SK-N-SH (cell line): ENCODE measurements around the gene RUVBL2. TPM values are rescaled to one million over a fixed set of nuclear protein-coding genes. Genes with fewer than 3 reads are reported as not detected.

Experiments
- CTCF ChIA-PET: fragments of 300-600, 350-600 bp; formaldehyde crosslinking; extraction: SDS; loops from one replicate; lab custom pipeline; 2021; lab: Yijun Ruan, JAX
- POLR2A ChIA-PET: fragments of 350-600 bp; sonication (Branson Sonifier 250); formaldehyde crosslinking; extraction: SDS; loops from one replicate; lab custom pipeline; 2020; ENCODE audit warnings: antibody characterized with exemption, inconsistent platforms; lab: Yijun Ruan, JAX
- DNase-seq: peaks from one replicate; pipeline ENCODE4 v3.0.0; 2012
- H2AFZ ChIP-seq: fragments of 200-600 bp; sonication (generic); 2 replicates; pipeline ENCODE4 v1.8.1; 2016; ENCODE audit warnings: antibody characterized with exemption, mild to moderate bottlenecking, low read depth
- H3F3A ChIP-seq: fragments of 200-600 bp; sonication (generic); replicated peaks from 2 replicates; pipeline ENCODE3; 2016; ENCODE audit warnings: antibody characterized with exemption, mild to moderate bottlenecking; ENCODE audit not compliant: insufficient read depth
- H3K27ac ChIP-seq, 2 experiments: fragments of 200-500 bp in 1 of 2; fragments of 200-600 bp in 1 of 2; sonication (Bioruptor generic) in 1 of 2; sonication (generic), shearing (Covaris generic) in 1 of 2; 2 replicates each; pipeline versions ENCODE4 v1.5.1 to v1.6.1; 2014 to 2016; ENCODE audit warnings: low read depth in 2 of 2, inconsistent platforms in 1 of 2, low read length in 1 of 2, mild to moderate bottlenecking in 1 of 2, mixed read lengths in 1 of 2
- H3K27me3 ChIP-seq: fragments of 200-600 bp; sonication (generic), shearing (Covaris generic); 2 replicates; pipeline ENCODE4 v1.6.1; 2016; ENCODE audit warnings: mixed run types; ENCODE audit not compliant: insufficient read depth
- H3K36me3 ChIP-seq, 2 experiments: fragments of 200-500 bp in 1 of 2; fragments of 200-600 bp in 1 of 2; sonication (Bioruptor generic) in 1 of 2; sonication (generic) in 1 of 2; replicated peaks in 1 of 2; 2 replicates each; pipeline versions ENCODE3 to v1.5.1; 2014 to 2016; ENCODE audit warnings: low read length in 1 of 2, mild to moderate bottlenecking in 1 of 2; ENCODE audit not compliant: insufficient read depth in 2 of 2, control insufficient read depth in 1 of 2
- H3K4me1 ChIP-seq, 2 experiments: fragments of 200-500 bp in 1 of 2; fragments of 200-600 bp in 1 of 2; sonication (Bioruptor generic) in 1 of 2; sonication (generic), shearing (Covaris generic) in 1 of 2; 2 replicates each; pipeline versions ENCODE4 v1.5.1 to v1.6.1; 2014 to 2016; ENCODE audit warnings: low read depth in 1 of 2, low read length in 1 of 2, mixed run types in 1 of 2; ENCODE audit not compliant: insufficient read depth in 2 of 2, control insufficient read depth in 1 of 2
- H3K4me2 ChIP-seq: fragments of 200-600 bp; sonication (generic), shearing (Covaris generic); 2 replicates; pipeline ENCODE4 v1.6.1; 2017; ENCODE audit warnings: mixed run types
- H3K4me3 ChIP-seq, 2 experiments: fragments of 200-500 bp in 1 of 2; fragments of 200-600 bp in 1 of 2; sonication (Bioruptor generic) in 1 of 2; sonication (generic), shearing (Covaris generic) in 1 of 2; 2 replicates each; pipeline versions ENCODE4 v1.5.1 to v1.8.1; 2014 to 2016; ENCODE audit warnings: low read depth in 2 of 2, inconsistent platforms in 1 of 2, low read length in 1 of 2, mild to moderate bottlenecking in 1 of 2, mixed read lengths in 1 of 2, moderate library complexity in 1 of 2
- H3K79me2 ChIP-seq: fragments of 200-600 bp; sonication (generic); 2 replicates; pipeline ENCODE4 v1.8.1; 2017; ENCODE audit warnings: mild to moderate bottlenecking; ENCODE audit not compliant: insufficient read depth
- H3K9ac ChIP-seq: fragments of 200-600 bp; sonication (generic); 2 replicates; pipeline ENCODE4 v1.6.1; 2017; ENCODE audit warnings: mixed run types
- H3K9me2 ChIP-seq: fragments of 200-600 bp; sonication (generic); 2 replicates; pipeline ENCODE4 v1.6.1; 2017; ENCODE audit warnings: mixed run types
- H3K9me3 ChIP-seq: fragments of 200-600 bp; sonication (generic); 2 replicates; pipeline ENCODE4 v1.6.1; 2017; ENCODE audit warnings: mixed run types, mild to moderate bottlenecking, moderate library complexity
- H4K20me1 ChIP-seq: fragments of 200-600 bp; sonication (generic); 2 replicates; pipeline ENCODE4 v1.6.1; 2017; ENCODE audit warnings: mild to moderate bottlenecking, mixed run types; ENCODE audit not compliant: insufficient read depth
- CHD2 ChIP-seq: fragments of 150-350 bp; IDR thresholded peaks from 2 replicates; pipeline ENCODE4 v1.6.1; 2018; ENCODE audit warnings: low read length; ENCODE audit not compliant: partially characterized antibody
- ELF1 ChIP-seq: IDR thresholded peaks from 2 replicates; pipeline ENCODE4 v1.4.0; 2012
- EP300 ChIP-seq, 2 experiments: IDR thresholded peaks; 2 replicates each; pipeline versions ENCODE4 v1.4.0 to v1.6.1; 2012; ENCODE audit warnings: borderline replicate concordance in 1 of 2, low read depth in 1 of 2, low read length in 1 of 2
- EZH2phosphoT487 ChIP-seq: fragments of 200-600 bp; sonication (generic); IDR thresholded peaks from 2 replicates; pipeline ENCODE4 v1.6.1; 2017; ENCODE audit warnings: low read depth, mixed run types, mild to moderate bottlenecking, antibody characterized with exemption, moderate library complexity, borderline replicate concordance
- FOSL2 ChIP-seq: IDR thresholded peaks from 2 replicates; pipeline ENCODE4 v1.4.0; 2012; ENCODE audit warnings: low read depth, mild to moderate bottlenecking, moderate library complexity, borderline replicate concordance
- GABPA ChIP-seq: IDR thresholded peaks from 2 replicates; pipeline ENCODE4 v1.4.0; 2012; ENCODE audit warnings: low read depth, mild to moderate bottlenecking
- GATA2 ChIP-seq: sonication (generic); formaldehyde crosslinking; IDR thresholded peaks from 2 replicates; pipeline ENCODE4 v1.5.0; 2020; ENCODE audit warnings: mild to moderate bottlenecking, missing genetic modification reagents
- MEF2A ChIP-seq: IDR thresholded peaks from 2 replicates; pipeline ENCODE4 v1.4.0; 2012; ENCODE audit warnings: low read depth, borderline replicate concordance
- MXI1 ChIP-seq: IDR thresholded peaks from 2 replicates; pipeline ENCODE4 v1.6.1; 2012; ENCODE audit warnings: mild to moderate bottlenecking, low read depth, low read length, improper control_type of control experiment
- POLR2AphosphoS5 ChIP-seq: IDR thresholded peaks from 2 replicates; pipeline ENCODE4 v1.6.1; 2012; ENCODE audit warnings: low read depth, low read length
- RAD21 ChIP-seq: IDR thresholded peaks from 2 replicates; pipeline ENCODE4 v1.6.1; 2012; ENCODE audit warnings: mild to moderate bottlenecking, low read length
- RCOR1 ChIP-seq: fragments of 150-350 bp; IDR thresholded peaks from 2 replicates; pipeline ENCODE4 v1.6.1; 2017; ENCODE audit warnings: antibody characterized with exemption, low read length
- RFX5 ChIP-seq: IDR thresholded peaks from 2 replicates; pipeline ENCODE4 v1.6.1; 2012; ENCODE audit warnings: mild to moderate bottlenecking, improper control_type of control experiment, low read length
- SMC3 ChIP-seq: IDR thresholded peaks from 2 replicates; pipeline ENCODE4 v1.6.1; 2012; ENCODE audit warnings: low read depth, low read length, improper control_type of control experiment
- TAF1 ChIP-seq: IDR thresholded peaks from 2 replicates; pipeline ENCODE4 v1.6.1; 2012; ENCODE audit warnings: low read depth, mild to moderate bottlenecking, low read length, moderate library complexity, borderline replicate concordance
- TCF12 ChIP-seq: IDR thresholded peaks from 2 replicates; pipeline ENCODE4 v1.4.0; 2012
- YY1 ChIP-seq: IDR thresholded peaks from 2 replicates; pipeline ENCODE4 v1.4.0; 2012; ENCODE audit warnings: low read depth, mild to moderate bottlenecking
- WGBS: methylation state at CpG from one replicate; pipeline ENCODE4 v1.1.6; 2017; ENCODE audit warnings: low lambda C conversion rate; 5-methylcytosine and 5-hydroxymethylcytosine counted together
- polyA plus RNA-seq, 3 experiments: library from polyadenylated mRNA; depleted of rRNA; stranded (reverse); fragments of >200 nt; gene quantifications; 2 replicates each; pipeline ENCODE4 v1.2.3, GENCODE V29; 2012
- TF ChIP-seq, protein P1 (sequence below): fragments of 150-350 bp; IDR thresholded peaks from 2 replicates; pipeline ENCODE4 v1.6.1; 2017; ENCODE audit warnings: antibody characterized with exemption, low read length, low read depth, borderline replicate concordance
- TF ChIP-seq, protein P2 (sequence below): IDR thresholded peaks from 2 replicates; pipeline ENCODE4 v1.4.0; 2012; ENCODE audit warnings: low read depth, borderline replicate concordance
- TF ChIP-seq, protein P3 (sequence below): IDR thresholded peaks from 2 replicates; pipeline ENCODE4; 2012
- TF ChIP-seq, protein P4 (sequence below): fragments of 150-350 bp; IDR thresholded peaks from 2 replicates; pipeline ENCODE4 v1.6.1; 2016; ENCODE audit warnings: mild to moderate bottlenecking, low read depth, low read length
- TF ChIP-seq, protein P5 (sequence below): fragments of 200-600 bp; sonication (generic); IDR thresholded peaks from 2 replicates; pipeline ENCODE4 v1.6.1; 2017; ENCODE audit warnings: antibody characterized with exemption, mild to moderate bottlenecking, moderate library complexity
- TF ChIP-seq, protein P6 (sequence below): IDR thresholded peaks from 2 replicates; pipeline ENCODE4 v1.4.0; 2012; ENCODE audit warnings: low read depth

RUVBL2 gene
- polyA plus RNA-seq, 1 of the 3 experiments (the other 2 are of a cell fraction): 459 TPM

DNA sequence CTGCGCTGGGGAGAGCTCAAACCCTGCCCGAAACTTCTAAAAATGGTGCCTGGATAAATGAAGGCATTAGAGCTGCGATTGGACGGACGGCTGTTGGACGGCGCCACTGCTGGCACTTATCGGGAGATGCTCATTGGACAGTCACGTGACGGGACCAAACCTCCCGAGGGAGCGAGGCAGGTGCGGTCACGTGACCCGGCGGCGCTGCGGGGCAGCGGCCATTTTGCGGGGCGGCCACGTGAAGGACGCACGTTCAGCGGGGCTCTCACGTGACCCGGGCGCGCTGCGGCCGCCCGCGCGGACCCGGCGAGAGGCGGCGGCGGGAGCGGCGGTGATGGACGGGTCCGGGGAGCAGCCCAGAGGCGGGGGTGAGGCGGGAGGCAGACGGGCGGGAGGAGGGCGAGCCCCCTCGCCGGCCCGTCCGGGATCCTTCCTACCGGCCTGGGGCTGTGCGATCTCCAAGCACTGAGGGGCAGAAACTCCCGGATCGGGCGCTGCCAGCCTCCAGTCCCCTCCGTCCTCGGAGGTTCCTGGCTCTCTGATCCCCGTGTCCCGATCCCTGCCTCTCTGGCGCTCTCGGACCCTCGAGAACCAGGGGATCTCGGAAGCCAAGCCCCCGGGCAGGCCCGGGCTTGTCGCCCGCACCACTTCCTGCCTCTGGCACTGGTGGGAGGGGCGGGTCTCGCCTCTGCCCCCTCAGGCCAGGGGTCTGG, 38.9 kb upstream of the RUVBL2 start, which contains the start of gene BAX:
Gene BAX, plus strand, starts transcription at position 281 of the 713 bp plus-strand sequence. Its CDS starts 54 bp downstream, at position 335.
- WGBS: 2% methylated on average over 17 of the region's 71 CpGs
- Histone ChIP-seq H3F3A (peaks cover 8% of the 10 kb centered on the region), H2AFZ (peak within 1 kb of the TSS; percentile 100), H3K27ac (peak within 1 kb of the TSS; percentile 83 to 86), H3K36me3 (peaks cover 8 to 27% of the 10 kb centered on the region in 2 experiments), H4K20me1 (no peaks in the 10 kb centered on the region), H3K9me2 (no peaks in the 10 kb centered on the region), H3K4me1 (peaks cover 8 to 10% of the 10 kb centered on the region in 2 experiments; a peak in 2 of 4 replicates), H3K79me2 (peaks cover 41% of the 10 kb centered on the region), H3K9ac (peak within 1 kb of the TSS; percentile 97), H3K4me3 (peak within 1 kb of the TSS; percentile 76 to 80), H3K9me3 (no peaks in the 10 kb centered on the region), H3K27me3 (no peaks in the 10 kb centered on the region), H3K4me2 (peak within 1 kb of the TSS; percentile 92)
- ChIA-PET CTCF (interaction anchor here (0.7 to 2.6 kb wide), 7 partner anchors 16 to 309 kb away, joined by 3 to 7 read pairs (median 3); partner anchors contain the start of genes CA11 and HSD17B14), POLR2A (interaction anchor here (1.0 to 1.6 kb wide), 4 partner anchors 10 to 83 kb away, joined by 4 to 11 read pairs (median 5); partner anchors contain the start of genes DHDH, NUCB1 and PPP1R15A)
- DNase-seq: peak; percentile 99
- TF ChIP-seq MXI1: peak; percentile 89
- TF ChIP-seq CHD2: peak; percentile 92
- peak; percentile 13 to 20; a peak in 1 of 4 replicates for TF ChIP-seq EP300 (IDR thresholded peaks at IDR 0.05; ENCODE audit: borderline replicate concordance in 1 of 2, low read depth in 1 of 2, low read length in 1 of 2)
- TF ChIP-seq EZH2phosphoT487: no peak
- TF ChIP-seq GATA2: no peak
- peak; percentile 85 for TF ChIP-seq RCOR1
- no peak for TF ChIP-seq FOSL2
- TF ChIP-seq RFX5: no peak
- TF ChIP-seq, protein P1, sequence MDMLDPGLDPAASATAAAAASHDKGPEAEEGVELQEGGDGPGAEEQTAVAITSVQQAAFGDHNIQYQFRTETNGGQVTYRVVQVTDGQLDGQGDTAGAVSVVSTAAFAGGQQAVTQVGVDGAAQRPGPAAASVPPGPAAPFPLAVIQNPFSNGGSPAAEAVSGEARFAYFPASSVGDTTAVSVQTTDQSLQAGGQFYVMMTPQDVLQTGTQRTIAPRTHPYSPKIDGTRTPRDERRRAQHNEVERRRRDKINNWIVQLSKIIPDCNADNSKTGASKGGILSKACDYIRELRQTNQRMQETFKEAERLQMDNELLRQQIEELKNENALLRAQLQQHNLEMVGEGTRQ: peak; percentile 100
- no peak for TF ChIP-seq MEF2A
- TF ChIP-seq, protein P2, sequence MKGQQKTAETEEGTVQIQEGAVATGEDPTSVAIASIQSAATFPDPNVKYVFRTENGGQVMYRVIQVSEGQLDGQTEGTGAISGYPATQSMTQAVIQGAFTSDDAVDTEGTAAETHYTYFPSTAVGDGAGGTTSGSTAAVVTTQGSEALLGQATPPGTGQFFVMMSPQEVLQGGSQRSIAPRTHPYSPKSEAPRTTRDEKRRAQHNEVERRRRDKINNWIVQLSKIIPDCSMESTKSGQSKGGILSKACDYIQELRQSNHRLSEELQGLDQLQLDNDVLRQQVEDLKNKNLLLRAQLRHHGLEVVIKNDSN: peak; percentile 100
- TF ChIP-seq YY1: peak; percentile 97
- no peak for TF ChIP-seq TCF12
- TF ChIP-seq ELF1: peak; percentile 27
- 0 out of 2 replicates have a peak, but pooled peaks have one; percentile 1 for TF ChIP-seq RAD21
- peak; percentile 65; the same call in 1 of the 2 replicates for TF ChIP-seq TAF1
- peak; percentile 78 for TF ChIP-seq POLR2AphosphoS5
- TF ChIP-seq, protein P3, sequence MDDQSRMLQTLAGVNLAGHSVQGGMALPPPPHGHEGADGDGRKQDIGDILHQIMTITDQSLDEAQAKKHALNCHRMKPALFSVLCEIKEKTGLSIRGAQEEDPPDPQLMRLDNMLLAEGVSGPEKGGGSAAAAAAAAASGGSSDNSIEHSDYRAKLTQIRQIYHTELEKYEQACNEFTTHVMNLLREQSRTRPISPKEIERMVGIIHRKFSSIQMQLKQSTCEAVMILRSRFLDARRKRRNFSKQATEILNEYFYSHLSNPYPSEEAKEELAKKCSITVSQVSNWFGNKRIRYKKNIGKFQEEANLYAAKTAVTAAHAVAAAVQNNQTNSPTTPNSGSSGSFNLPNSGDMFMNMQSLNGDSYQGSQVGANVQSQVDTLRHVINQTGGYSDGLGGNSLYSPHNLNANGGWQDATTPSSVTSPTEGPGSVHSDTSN: peak; percentile 66
- TF ChIP-seq, protein P4, sequence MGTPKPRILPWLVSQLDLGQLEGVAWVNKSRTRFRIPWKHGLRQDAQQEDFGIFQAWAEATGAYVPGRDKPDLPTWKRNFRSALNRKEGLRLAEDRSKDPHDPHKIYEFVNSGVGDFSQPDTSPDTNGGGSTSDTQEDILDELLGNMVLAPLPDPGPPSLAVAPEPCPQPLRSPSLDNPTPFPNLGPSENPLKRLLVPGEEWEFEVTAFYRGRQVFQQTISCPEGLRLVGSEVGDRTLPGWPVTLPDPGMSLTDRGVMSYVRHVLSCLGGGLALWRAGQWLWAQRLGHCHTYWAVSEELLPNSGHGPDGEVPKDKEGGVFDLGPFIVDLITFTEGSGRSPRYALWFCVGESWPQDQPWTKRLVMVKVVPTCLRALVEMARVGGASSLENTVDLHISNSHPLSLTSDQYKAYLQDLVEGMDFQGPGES: no peak
- TF ChIP-seq, protein P5, sequence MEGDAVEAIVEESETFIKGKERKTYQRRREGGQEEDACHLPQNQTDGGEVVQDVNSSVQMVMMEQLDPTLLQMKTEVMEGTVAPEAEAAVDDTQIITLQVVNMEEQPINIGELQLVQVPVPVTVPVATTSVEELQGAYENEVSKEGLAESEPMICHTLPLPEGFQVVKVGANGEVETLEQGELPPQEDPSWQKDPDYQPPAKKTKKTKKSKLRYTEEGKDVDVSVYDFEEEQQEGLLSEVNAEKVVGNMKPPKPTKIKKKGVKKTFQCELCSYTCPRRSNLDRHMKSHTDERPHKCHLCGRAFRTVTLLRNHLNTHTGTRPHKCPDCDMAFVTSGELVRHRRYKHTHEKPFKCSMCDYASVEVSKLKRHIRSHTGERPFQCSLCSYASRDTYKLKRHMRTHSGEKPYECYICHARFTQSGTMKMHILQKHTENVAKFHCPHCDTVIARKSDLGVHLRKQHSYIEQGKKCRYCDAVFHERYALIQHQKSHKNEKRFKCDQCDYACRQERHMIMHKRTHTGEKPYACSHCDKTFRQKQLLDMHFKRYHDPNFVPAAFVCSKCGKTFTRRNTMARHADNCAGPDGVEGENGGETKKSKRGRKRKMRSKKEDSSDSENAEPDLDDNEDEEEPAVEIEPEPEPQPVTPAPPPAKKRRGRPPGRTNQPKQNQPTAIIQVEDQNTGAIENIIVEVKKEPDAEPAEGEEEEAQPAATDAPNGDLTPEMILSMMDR: no peak
- TF ChIP-seq SMC3: no peak
- TF ChIP-seq, protein P6, sequence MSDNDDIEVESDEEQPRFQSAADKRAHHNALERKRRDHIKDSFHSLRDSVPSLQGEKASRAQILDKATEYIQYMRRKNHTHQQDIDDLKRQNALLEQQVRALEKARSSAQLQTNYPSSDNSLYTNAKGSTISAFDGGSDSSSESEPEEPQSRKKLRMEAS: peak; percentile 77
- no peak for TF ChIP-seq GABPA
